GM12891 (cell line): ENCODE results near the gene ISG15.

ENCODE experiments used
- PAX5 ChIP-seq: IDR thresholded peaks from 2 replicates; pipeline ENCODE4 v1.6.1; 2011; ENCODE audit warnings: low read length, moderate library complexity, mild to moderate bottlenecking; ENCODE audit not compliant: insufficient read depth, severe bottlenecking
- POLR2A ChIP-seq: IDR thresholded peaks from 2 replicates; pipeline ENCODE4 v1.6.1; 2011; ENCODE audit warnings: low read depth, low read length, control low read depth

- TF ChIP-seq PAX5 (no peak), POLR2A (no peak)
Measured at GRCh38 chr1:971751-972506, 41.4 kb upstream of the ISG15 start.
